Ishikawa (cell line): ENCODE results near the gene CCDC177.

Source experiments
- CEBPB ChIP-seq: IDR thresholded peaks from 2 replicates; pipeline ENCODE4 v1.6.1; 2012
- CREB1 ChIP-seq: IDR thresholded peaks from 2 replicates; pipeline ENCODE4 v1.6.1; 2012; ENCODE audit warnings: low read depth
- EGR1 ChIP-seq: IDR thresholded peaks from 2 replicates; pipeline ENCODE4 v1.6.1; 2012
- EP300 ChIP-seq: IDR thresholded peaks from 2 replicates; pipeline ENCODE4 v1.6.1; 2012; ENCODE audit warnings: borderline replicate concordance
- FOXM1 ChIP-seq: IDR thresholded peaks from 2 replicates; pipeline ENCODE4 v1.6.1; 2012; ENCODE audit warnings: low read depth, borderline replicate concordance
- NFIC ChIP-seq: IDR thresholded peaks from 2 replicates; pipeline ENCODE4 v1.6.1; 2012
- RAD21 ChIP-seq: IDR thresholded peaks from 2 replicates; pipeline ENCODE4 v1.6.1; 2012; ENCODE audit warnings: low read depth
- TAF1 ChIP-seq: IDR thresholded peaks from 2 replicates; pipeline ENCODE4 v1.6.1; 2012; ENCODE audit warnings: low read depth, mild to moderate bottlenecking
- TCF12 ChIP-seq: IDR thresholded peaks from 2 replicates; pipeline ENCODE4 v1.6.1; 2012; ENCODE audit warnings: low read depth
- TEAD4 ChIP-seq: IDR thresholded peaks from 2 replicates; pipeline ENCODE4 v1.6.1; 2012
- YY1 ChIP-seq: IDR thresholded peaks from 2 replicates; pipeline ENCODE4 v1.6.1; 2012; ENCODE audit warnings: low read depth
- ZBTB7A ChIP-seq: IDR thresholded peaks from 2 replicates; pipeline ENCODE4 v1.6.1; 2012; ENCODE audit warnings: low read depth
- TF ChIP-seq, protein P1 (sequence below): IDR thresholded peaks from 2 replicates; pipeline ENCODE4 v1.6.1; 2012
- TF ChIP-seq, protein P2 (sequence below): IDR thresholded peaks from 2 replicates; pipeline ENCODE4 v1.6.1; 2012
- TF ChIP-seq, protein P3 (sequence below): IDR thresholded peaks from 2 replicates; pipeline ENCODE4 v1.6.1; 2012; ENCODE audit warnings: low read depth, mild to moderate bottlenecking

The CCDC177 gene

DNA sequence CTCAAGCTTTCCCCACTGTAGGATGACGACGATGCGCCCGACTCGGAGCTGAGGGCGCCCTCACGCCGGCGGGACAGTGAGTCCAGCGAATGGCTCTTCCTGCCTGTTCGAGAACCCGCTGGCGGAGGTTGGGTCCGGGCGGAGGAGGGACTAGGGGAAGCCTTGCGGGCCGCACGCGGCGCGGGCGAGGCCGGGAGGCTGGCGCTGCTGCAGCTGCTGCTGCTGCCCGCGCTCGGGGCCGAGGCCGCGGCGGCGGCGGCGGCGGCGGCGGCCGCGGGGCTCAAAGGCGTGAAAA lies 1.9 kb downstream of the CCDC177 start:
- TF ChIP-seq, protein P1, sequence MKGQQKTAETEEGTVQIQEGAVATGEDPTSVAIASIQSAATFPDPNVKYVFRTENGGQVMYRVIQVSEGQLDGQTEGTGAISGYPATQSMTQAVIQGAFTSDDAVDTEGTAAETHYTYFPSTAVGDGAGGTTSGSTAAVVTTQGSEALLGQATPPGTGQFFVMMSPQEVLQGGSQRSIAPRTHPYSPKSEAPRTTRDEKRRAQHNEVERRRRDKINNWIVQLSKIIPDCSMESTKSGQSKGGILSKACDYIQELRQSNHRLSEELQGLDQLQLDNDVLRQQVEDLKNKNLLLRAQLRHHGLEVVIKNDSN: no peak
- TF ChIP-seq TEAD4 (no peak), TCF12 (no peak), CEBPB (no peak), NFIC (no peak), YY1 (no peak), EGR1 (no peak), CREB1 (no peak), RAD21 (no peak), FOXM1 (no peak), TAF1 (no peak), ZBTB7A (no peak), EP300 (no peak)
- TF ChIP-seq, protein P2, sequence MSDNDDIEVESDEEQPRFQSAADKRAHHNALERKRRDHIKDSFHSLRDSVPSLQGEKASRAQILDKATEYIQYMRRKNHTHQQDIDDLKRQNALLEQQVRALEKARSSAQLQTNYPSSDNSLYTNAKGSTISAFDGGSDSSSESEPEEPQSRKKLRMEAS: no peak
- TF ChIP-seq, protein P3, sequence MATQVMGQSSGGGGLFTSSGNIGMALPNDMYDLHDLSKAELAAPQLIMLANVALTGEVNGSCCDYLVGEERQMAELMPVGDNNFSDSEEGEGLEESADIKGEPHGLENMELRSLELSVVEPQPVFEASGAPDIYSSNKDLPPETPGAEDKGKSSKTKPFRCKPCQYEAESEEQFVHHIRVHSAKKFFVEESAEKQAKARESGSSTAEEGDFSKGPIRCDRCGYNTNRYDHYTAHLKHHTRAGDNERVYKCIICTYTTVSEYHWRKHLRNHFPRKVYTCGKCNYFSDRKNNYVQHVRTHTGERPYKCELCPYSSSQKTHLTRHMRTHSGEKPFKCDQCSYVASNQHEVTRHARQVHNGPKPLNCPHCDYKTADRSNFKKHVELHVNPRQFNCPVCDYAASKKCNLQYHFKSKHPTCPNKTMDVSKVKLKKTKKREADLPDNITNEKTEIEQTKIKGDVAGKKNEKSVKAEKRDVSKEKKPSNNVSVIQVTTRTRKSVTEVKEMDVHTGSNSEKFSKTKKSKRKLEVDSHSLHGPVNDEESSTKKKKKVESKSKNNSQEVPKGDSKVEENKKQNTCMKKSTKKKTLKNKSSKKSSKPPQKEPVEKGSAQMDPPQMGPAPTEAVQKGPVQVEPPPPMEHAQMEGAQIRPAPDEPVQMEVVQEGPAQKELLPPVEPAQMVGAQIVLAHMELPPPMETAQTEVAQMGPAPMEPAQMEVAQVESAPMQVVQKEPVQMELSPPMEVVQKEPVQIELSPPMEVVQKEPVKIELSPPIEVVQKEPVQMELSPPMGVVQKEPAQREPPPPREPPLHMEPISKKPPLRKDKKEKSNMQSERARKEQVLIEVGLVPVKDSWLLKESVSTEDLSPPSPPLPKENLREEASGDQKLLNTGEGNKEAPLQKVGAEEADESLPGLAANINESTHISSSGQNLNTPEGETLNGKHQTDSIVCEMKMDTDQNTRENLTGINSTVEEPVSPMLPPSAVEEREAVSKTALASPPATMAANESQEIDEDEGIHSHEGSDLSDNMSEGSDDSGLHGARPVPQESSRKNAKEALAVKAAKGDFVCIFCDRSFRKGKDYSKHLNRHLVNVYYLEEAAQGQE: no peak

DNA sequence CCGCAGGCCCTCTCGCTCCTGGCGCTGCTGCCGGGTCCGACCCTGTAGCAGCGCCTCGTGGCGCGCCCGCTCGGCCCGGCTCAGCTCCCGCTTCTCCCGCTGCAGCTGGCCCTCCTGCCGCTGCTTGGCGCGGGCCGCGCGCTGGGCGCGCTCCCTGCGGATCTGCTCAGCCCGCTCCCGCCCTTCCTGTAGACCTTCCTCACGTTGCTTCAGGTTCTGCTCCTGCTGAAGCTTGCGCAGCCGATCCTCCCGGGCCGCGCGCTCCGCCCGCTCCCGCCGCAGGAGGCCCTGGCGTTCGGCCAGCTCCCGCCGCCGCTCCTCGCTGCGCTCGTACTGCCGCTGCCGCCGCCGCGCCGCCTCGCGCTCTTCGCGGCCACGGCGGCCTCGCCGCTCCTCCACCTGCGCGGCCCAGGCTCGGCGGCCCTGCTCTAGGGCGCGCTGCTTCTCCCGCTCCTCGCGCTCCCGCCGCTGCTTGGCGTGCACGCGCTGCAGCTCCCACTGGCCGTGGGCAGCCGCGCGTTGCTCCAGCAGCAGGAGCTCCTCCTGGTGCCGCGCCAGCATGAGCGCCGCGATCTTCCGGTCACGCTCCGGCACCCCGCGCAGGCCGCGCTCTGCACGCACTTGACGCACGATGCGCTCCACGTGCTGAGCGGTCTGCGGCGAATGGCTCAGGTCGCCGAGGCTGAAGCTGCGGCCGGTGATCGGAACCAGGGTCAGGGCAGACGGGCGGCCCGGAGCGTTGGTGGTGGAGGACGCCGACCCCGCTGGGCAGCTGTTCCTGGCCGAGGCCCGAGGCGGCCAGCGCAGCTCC lies 2.4 kb downstream of the CCDC177 start:
- TF ChIP-seq, protein P2: peak; percentile 95
- TF ChIP-seq FOXM1 (no peak), NFIC (peak; percentile 83)

DNA sequence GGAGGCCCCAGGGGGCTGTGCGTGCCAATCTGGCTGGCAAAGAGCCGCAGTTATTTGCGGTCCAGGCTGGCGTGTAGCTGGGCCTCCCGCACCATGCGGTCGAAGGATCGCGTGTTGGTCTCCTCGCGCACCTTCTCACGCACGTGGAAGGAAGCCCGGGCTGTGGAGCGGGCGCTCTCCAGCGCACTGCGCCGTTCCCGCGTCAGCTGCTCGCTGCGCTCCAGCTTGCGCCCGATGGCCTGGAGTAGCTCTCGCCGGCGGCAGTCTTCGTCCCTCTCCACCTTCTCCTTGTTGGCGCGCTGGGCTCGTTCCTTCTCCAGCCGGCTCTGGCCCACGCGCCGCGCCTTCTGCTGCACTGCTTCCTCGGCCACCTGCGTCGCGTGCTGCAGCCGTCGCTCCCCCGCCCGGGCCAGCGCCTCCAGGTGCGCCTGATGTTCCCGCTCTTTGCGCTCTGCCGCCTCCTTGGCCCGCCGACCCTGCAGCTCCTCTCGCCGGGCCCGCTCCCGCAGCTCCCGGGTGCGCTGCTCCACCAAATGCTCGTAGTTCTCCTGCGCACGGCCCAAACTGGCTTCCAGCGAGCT lies 3.1 kb downstream of the CCDC177 start:
- no peak for TF ChIP-seq TEAD4
- TF ChIP-seq YY1: no peak
- TF ChIP-seq, protein P2: peak; percentile 95
- TF ChIP-seq TCF12: no peak
- TF ChIP-seq NFIC: no peak
- no peak for TF ChIP-seq CEBPB
- TF ChIP-seq TAF1: 0 out of 2 replicates have a peak, but pooled peaks have one; percentile 20
- TF ChIP-seq, protein P3: no peak; the same call in 1 of the 2 replicates
- no peak for TF ChIP-seq FOXM1

DNA sequence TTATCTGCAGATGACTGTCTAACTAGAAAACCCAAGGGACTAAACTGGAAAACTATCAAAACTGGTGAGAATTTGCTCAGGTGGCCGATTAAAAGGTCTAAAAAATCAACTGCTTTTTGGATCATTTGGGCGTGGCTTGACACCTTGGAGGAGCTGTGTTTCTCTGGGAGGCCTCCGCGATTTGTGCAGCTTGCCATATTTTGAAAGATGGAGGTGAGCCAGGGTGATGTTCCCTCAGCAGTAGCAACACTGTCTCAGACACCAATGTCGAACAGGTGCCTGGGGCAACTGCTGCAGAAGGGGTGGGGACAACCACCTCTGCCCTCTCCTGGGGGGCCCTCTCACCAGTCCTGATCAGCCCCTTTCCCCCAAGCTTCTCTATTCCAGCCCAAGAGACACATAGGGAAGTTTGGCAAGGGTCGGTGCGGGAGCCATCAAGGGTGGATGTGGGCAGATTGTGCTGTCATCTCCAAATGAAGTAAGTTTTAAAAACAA lies 3.8 kb downstream of the CCDC177 start:
- TF ChIP-seq NFIC (no peak), RAD21 (no peak), ZBTB7A (no peak), EGR1 (no peak), FOXM1 (no peak), TCF12 (no peak)
- TF ChIP-seq, protein P2: no peak

DNA sequence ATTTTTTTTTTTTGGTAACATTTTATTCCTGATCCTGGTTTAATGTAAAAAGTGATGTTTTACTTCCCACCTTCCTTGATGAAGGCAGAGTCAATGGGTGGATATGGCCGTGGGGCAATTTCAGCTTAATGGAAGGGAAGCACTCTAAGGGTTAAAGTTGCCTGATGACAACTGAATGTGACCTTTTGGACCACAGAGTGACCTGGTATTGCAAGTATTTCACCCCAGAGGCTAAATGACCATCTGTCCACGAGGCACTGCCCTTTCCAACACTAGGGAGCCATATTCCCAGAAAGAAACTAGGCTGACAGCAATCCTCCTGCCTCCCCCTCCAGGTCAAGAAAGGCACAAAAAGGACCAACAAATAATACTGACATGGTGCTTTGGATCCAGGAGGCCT lies 4.8 kb downstream of the CCDC177 start:
- TF ChIP-seq FOXM1 (no peak), CREB1 (no peak), EGR1 (no peak)
- TF ChIP-seq, protein P3: no peak
